PC-3 (cell line): ENCODE data around the gene SGTA. TPM values are rescaled to one million over a fixed set of nuclear protein-coding genes. Genes with fewer than 3 reads are reported as not detected.

Experiments used
- ATAC-seq: fragments of 200-7000 bp; cut with Tn5 transposase; 2 replicates; pipeline ENCODE4 v1.9.1; 2020; ENCODE audit warnings: mild to moderate bottlenecking, moderate library complexity
- BruUV-seq: library from RNA; stranded (reverse); fragments of 400-500 nt; replicated peaks from 2 replicates; lab custom pipeline; 2021; lab: Mats Ljungman, UMichigan
- CTCF ChIA-PET: fragments of 300-600 bp; sonication (Branson Sonifier 250); formaldehyde crosslinking; loops from one replicate; lab custom pipeline; 2022; ENCODE audit warnings: antibody characterized with exemption; lab: Charles Lee
- POLR2A ChIA-PET: fragments of 300-600 bp; sonication (Branson Sonifier 250); formaldehyde crosslinking; loops from one replicate; lab custom pipeline; 2022; ENCODE audit warnings: antibody characterized with exemption; ENCODE audit not compliant: unreplicated experiment; lab: Charles Lee
- DNase-seq: peaks from one replicate; pipeline ENCODE4 v3.0.0-alpha.2; 2015
- H2AFZ ChIP-seq: fragments of 300-600 bp; sonication (generic); 2 replicates; pipeline ENCODE4 v1.6.0; 2016; ENCODE audit warnings: antibody characterized with exemption, low read length
- H3F3A ChIP-seq: fragments of 300-600 bp; sonication (generic); one replicate; pipeline ENCODE4 v1.6.0; 2017; ENCODE audit warnings: antibody characterized with exemption, low read length, control low read depth, mild to moderate bottlenecking; ENCODE audit not compliant: unreplicated experiment
- H3K27ac ChIP-seq: fragments of 300-600 bp; sonication (generic); 2 replicates; pipeline ENCODE4 v1.5.1; 2016; ENCODE audit warnings: mild to moderate bottlenecking, low read length
- H3K27me3 ChIP-seq: fragments of 300-600 bp; sonication (generic); 2 replicates; pipeline ENCODE4 v1.6.1; 2016; ENCODE audit warnings: low read length, mixed read lengths
- H3K36me3 ChIP-seq: fragments of 300-600 bp; sonication (generic); 2 replicates; pipeline ENCODE4 v1.6.1; 2016; ENCODE audit warnings: low read depth, mixed run types, low read length, mixed read lengths
- H3K4me1 ChIP-seq: fragments of 300-600 bp; sonication (generic); 2 replicates; pipeline ENCODE4 v1.5.1; 2016; ENCODE audit warnings: low read length; ENCODE audit not compliant: insufficient read depth
- H3K4me2 ChIP-seq: fragments of 300-600 bp; sonication (generic); 2 replicates; pipeline ENCODE4 v1.6.0; 2016; ENCODE audit warnings: low read length
- H3K4me3 ChIP-seq: fragments of 300-600 bp; sonication (generic); 2 replicates; pipeline ENCODE4 v1.5.1; 2016; ENCODE audit warnings: mild to moderate bottlenecking, low read length, mixed read lengths
- H3K79me2 ChIP-seq: fragments of 300-600 bp; sonication (generic); 2 replicates; pipeline ENCODE4 v1.6.1; 2017; ENCODE audit warnings: low read length, mixed read lengths
- H3K9ac ChIP-seq: fragments of 300-600 bp; sonication (generic); 2 replicates; pipeline ENCODE4 v1.6.0; 2016; ENCODE audit warnings: mild to moderate bottlenecking, low read length
- H3K9me2 ChIP-seq: fragments of 300-600 bp; sonication (generic); replicated peaks from 2 replicates; pipeline ENCODE4 v1.6.1; 2016; ENCODE audit warnings: mixed run types, low read length, mixed read lengths
- H3K9me3 ChIP-seq: fragments of 300-600 bp; sonication (generic); 2 replicates; pipeline ENCODE4 v1.6.1; 2016; ENCODE audit warnings: low read length, mixed read lengths
- H4K20me1 ChIP-seq: fragments of 300-600 bp; sonication (generic); 2 replicates; pipeline ENCODE4 v1.6.1; 2016; ENCODE audit warnings: low read length, mixed read lengths
- CTCF ChIP-seq: fragments of 300-600 bp; sonication (generic); conservative IDR thresholded peaks from 2 replicates; pipeline ENCODE4 v1.5.1; 2017; ENCODE audit warnings: antibody characterized with exemption, low read depth, mild to moderate bottlenecking, low read length
- EZH2 ChIP-seq: fragments of 300-600 bp; sonication (generic); IDR thresholded peaks from one replicate; pipeline ENCODE4 v1.6.1; 2017; ENCODE audit warnings: antibody characterized with exemption, mild to moderate bottlenecking, low read length; ENCODE audit not compliant: unreplicated experiment
- EZH2phosphoT487 ChIP-seq: fragments of 300-600 bp; sonication (generic); IDR thresholded peaks from 2 replicates; pipeline ENCODE4 v1.6.1; 2018; ENCODE audit warnings: mild to moderate bottlenecking, antibody characterized with exemption, low read length, borderline replicate concordance
- intact Hi-C: fragments of 100-400 bp; cut with micrococcal nuclease; formaldehyde crosslinking; loops from 2 replicates; pipeline ENCODE4 v1.9.0; 2023
- total RNA-seq: library from RNA; depleted of rRNA; stranded (reverse); fragments of >200 nt; gene quantifications from 2 replicates; pipeline ENCODE4 v1.2.3, GENCODE V29; 2014

Gene SGTA
- total RNA-seq, 1 experiment from 2014 or later = 78.6 TPM

- Histone ChIP-seq H3K27me3 (no peaks in the 10 kb centered on the region), H3K9me2 (no peaks in the 10 kb centered on the region), H3K9ac (no peak overlapping the region), H3K4me1 (no peaks in the 10 kb centered on the region; the same call in 1 of the 2 replicates), H2AFZ (no peak overlapping the region), H3F3A (no peaks in the 10 kb centered on the region), H3K27ac (no peak overlapping the region), H3K79me2 (no peaks in the 10 kb centered on the region), H3K4me2 (no peak overlapping the region), H3K36me3 (no peaks in the 10 kb centered on the region), H4K20me1 (no peaks in the 10 kb centered on the region), H3K9me3 (0 out of 2 replicates have a peak, but pooled peaks cover 7% of the 10 kb centered on the region), H3K4me3 (no peak overlapping the region)
- intact Hi-C loops = no loop called here
- no TSS peak for BruUV-seq
- ATAC-seq (no peak), DNase-seq (no peak)
- TF ChIP-seq EZH2phosphoT487 (no peak), EZH2 (no peak), CTCF (no peak)
- CTCF ChIA-PET = no interaction called here
- POLR2A ChIA-PET = no interaction called here
Observed at GRCh38 chr19:2716275-2716650, 66.8 kb downstream of the SGTA start.

GRCh38 chr19:2715470-2716274 lies 67.4 kb downstream of the SGTA start:
- Histone ChIP-seq H3K4me2 (no peak overlapping the region), H3K27me3 (no peaks in the 10 kb centered on the region), H3K4me3 (no peak overlapping the region), H2AFZ (no peak overlapping the region), H3K9me2 (no peaks in the 10 kb centered on the region), H3F3A (no peaks in the 10 kb centered on the region), H3K9me3 (0 out of 2 replicates have a peak, but pooled peaks cover 7% of the 10 kb centered on the region), H3K27ac (no peak overlapping the region), H4K20me1 (no peaks in the 10 kb centered on the region), H3K79me2 (no peaks in the 10 kb centered on the region), H3K36me3 (no peaks in the 10 kb centered on the region), H3K9ac (no peak overlapping the region), H3K4me1 (no peaks in the 10 kb centered on the region; the same call in 1 of the 2 replicates)
- intact Hi-C loops = no loop called here
- no TSS peak for BruUV-seq
- ATAC-seq = no peak
- POLR2A ChIA-PET = no interaction called here
- TF ChIP-seq EZH2 = no peak
- no peak for TF ChIP-seq EZH2phosphoT487
- no peak for TF ChIP-seq CTCF
- CTCF ChIA-PET = no interaction called here
- no peak for DNase-seq
